Natural killer cell (primary cell): ENCODE data around the gene DUSP8. TPM values are rescaled to one million over a fixed set of nuclear protein-coding genes. Genes with fewer than 3 reads are reported as not detected.

Experiments used
- ATAC-seq, 3 donors: fragments of 150-1000 bp in 2 of 3; fragments of 200-7000 bp in 1 of 3; cut with Tn5 transposase; 1 replicate in 1 of 3; 2 replicates in 2 of 3; pipeline ENCODE4 v1.10.0; 2021; ENCODE audit warnings: mild to moderate bottlenecking in 2 of 3, moderate library complexity in 2 of 3
- DNase-seq, 2 donors: peaks; one replicate each; pipeline versions ENCODE4 v3.0.0 to v3.0.0-alpha.2; 2013 to 2021; ENCODE audit warnings: mixed read lengths in 1 of 2
- H3K27ac ChIP-seq: one replicate; pipeline ENCODE4 v1.5.1; 2013; ENCODE audit warnings: mild to moderate bottlenecking, low read length
- H3K27me3 ChIP-seq: one replicate; pipeline ENCODE4 v1.6.1; 2013; ENCODE audit warnings: low read length; ENCODE audit not compliant: control insufficient read depth, insufficient read depth
- H3K36me3 ChIP-seq: one replicate; pipeline ENCODE4 v1.6.1; 2013; ENCODE audit warnings: low read length; ENCODE audit not compliant: control insufficient read depth, insufficient read depth
- H3K4me1 ChIP-seq: one replicate; pipeline ENCODE4 v1.6.1; 2013; ENCODE audit warnings: low read length; ENCODE audit not compliant: control insufficient read depth, insufficient read depth
- H3K4me3 ChIP-seq: one replicate; pipeline ENCODE4 v1.5.1; 2013; ENCODE audit warnings: low read length
- H3K9me3 ChIP-seq: one replicate; pipeline ENCODE4 v1.6.1; 2013; ENCODE audit warnings: low read length; ENCODE audit not compliant: control insufficient read depth, insufficient read depth
- H3K27ac Mint-ChIP-seq, 2 donors: one replicate each; pipeline ENCODE4 v1.8.0; 2022; ENCODE audit warnings: mild to moderate bottlenecking in 2 of 2, mixed read lengths in 2 of 2, moderate library complexity in 1 of 2
- H3K27me3 Mint-ChIP-seq, 2 donors: one replicate each; pipeline ENCODE4 v1.8.0; 2022; ENCODE audit warnings: low read depth in 2 of 2, mixed read lengths in 2 of 2
- H3K36me3 Mint-ChIP-seq: one replicate; pipeline ENCODE4 v1.8.0; 2022; ENCODE audit warnings: mixed read lengths
- H3K4me1 Mint-ChIP-seq, 2 donors: one replicate each; pipeline ENCODE4 v1.8.0; 2022; ENCODE audit warnings: mixed read lengths in 2 of 2
- H3K4me3 Mint-ChIP-seq: one replicate; pipeline ENCODE4 v1.8.0; 2022; ENCODE audit warnings: mild to moderate bottlenecking, moderate library complexity, mixed read lengths
- H3K9me3 Mint-ChIP-seq, 2 donors: one replicate each; pipeline ENCODE4 v1.8.0; 2022; ENCODE audit warnings: mixed read lengths in 2 of 2
- WGBS: methylation state at CpG from one replicate; pipeline ENCODE4 v1.1.7; 2013; ENCODE audit warnings: missing lambda C conversion rate; ENCODE audit not compliant: insufficient coverage; 5-methylcytosine and 5-hydroxymethylcytosine counted together
- intact Hi-C: fragments of 100-400 bp; cut with micrococcal nuclease; formaldehyde crosslinking; loops from one replicate; pipeline ENCODE4 v1.14.2; 2022
- total RNA-seq, 4 donors: library from RNA; stranded (reverse); fragments of 120-200 nt in 1 of 4; gene quantifications; one replicate each; pipeline versions ENCODE4 v1.2.3 to v1.2.4, GENCODE V29; 2013 to 2022
- TF ChIP-seq, protein P1 (sequence below): fragments of 200-600 bp; IDR thresholded peaks from one replicate; pipeline ENCODE4 v1.8.0; 2022; ENCODE audit warnings: antibody characterized with exemption

Gene DUSP8
- total RNA-seq, 3 donors from 2014 or later (not counting 1 experiment from before 2014, with no cell fraction given) = 24.1 to 47.3 (median 38.4) TPM

DNA sequence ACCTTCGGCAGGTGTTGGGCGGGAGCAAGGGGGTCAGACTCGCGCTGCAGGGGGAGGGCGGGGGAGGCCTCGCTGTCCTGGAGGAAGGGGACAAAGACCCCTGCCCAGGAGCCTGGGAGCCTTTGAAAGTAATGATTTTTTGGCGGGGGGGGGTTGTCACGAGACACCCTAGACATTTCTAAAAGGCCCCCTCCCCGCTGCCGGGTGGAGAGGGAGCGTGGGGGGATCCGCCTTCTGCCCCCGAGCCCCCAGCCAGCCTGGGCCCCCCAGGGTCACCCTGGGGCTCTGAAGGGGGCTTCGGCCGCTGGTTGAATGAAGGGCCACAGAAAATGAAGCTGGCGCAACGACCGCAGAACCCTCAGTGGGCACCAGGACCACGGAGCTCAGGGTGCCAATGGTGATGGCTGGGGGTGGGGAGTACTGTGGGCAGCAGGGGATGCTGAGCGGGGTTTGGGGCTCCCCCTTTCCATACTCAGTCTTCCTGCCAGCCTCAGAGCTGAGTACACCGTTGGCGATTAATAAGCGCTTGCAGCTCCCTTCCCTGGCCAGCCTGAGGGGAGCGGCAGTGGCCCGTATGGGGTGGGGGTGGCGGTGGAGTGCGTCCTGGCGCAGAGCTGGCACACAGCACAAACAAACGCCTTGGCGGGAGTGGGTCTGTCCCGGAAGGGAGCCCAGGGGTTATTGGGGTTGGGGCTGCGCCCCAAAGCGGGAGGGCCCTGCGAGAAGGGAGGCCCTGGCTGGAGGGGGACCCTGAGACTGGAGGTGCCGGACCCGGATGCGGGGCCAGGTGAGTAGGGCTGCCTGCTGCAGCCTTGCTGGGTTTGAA is 1.2 kb upstream of the DUSP8 start:
- ATAC-seq (peak in 1 of 3 donors; percentile 14), DNase-seq (peak; percentile 53 to 75)
- peak overlapping the region; percentile 76 to 94 for H3K27ac Mint-ChIP-seq
- Histone ChIP-seq H3K36me3 (no peaks in the 10 kb centered on the region), H3K27me3 (peaks cover 9% of the 10 kb centered on the region), H3K27ac (peak overlapping the region; percentile 80), H3K4me1 (peaks cover 45% of the 10 kb centered on the region), H3K4me3 (peak overlapping the region; percentile 41), H3K9me3 (peaks cover under 1% of the 10 kb centered on the region)
- intact Hi-C loops = loop anchor here (5.0 kb wide), 2 partner anchors 279 to 371 kb away; partner anchors contain the start of gene LSP1
- TF ChIP-seq, protein P1, sequence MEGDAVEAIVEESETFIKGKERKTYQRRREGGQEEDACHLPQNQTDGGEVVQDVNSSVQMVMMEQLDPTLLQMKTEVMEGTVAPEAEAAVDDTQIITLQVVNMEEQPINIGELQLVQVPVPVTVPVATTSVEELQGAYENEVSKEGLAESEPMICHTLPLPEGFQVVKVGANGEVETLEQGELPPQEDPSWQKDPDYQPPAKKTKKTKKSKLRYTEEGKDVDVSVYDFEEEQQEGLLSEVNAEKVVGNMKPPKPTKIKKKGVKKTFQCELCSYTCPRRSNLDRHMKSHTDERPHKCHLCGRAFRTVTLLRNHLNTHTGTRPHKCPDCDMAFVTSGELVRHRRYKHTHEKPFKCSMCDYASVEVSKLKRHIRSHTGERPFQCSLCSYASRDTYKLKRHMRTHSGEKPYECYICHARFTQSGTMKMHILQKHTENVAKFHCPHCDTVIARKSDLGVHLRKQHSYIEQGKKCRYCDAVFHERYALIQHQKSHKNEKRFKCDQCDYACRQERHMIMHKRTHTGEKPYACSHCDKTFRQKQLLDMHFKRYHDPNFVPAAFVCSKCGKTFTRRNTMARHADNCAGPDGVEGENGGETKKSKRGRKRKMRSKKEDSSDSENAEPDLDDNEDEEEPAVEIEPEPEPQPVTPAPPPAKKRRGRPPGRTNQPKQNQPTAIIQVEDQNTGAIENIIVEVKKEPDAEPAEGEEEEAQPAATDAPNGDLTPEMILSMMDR = no peak
- H3K4me3 Mint-ChIP-seq = peak overlapping the region; percentile 78
- WGBS = 5% methylated on average over 35 of the region's 37 CpGs
- H3K27me3 Mint-ChIP-seq = peaks cover 0 to 17% of the 10 kb centered on the region in 2 donors
- peaks cover 9 to 37% of the 10 kb centered on the region in 2 donors for H3K4me1 Mint-ChIP-seq
- H3K36me3 Mint-ChIP-seq = no peaks in the 10 kb centered on the region
- no peaks in the 10 kb centered on the region for H3K9me3 Mint-ChIP-seq

GRCh38 chr11:1571760-1572196 is 293 bp downstream of the DUSP8 start:
- Histone ChIP-seq H3K36me3 (no peaks in the 10 kb centered on the region), H3K9me3 (no peaks in the 10 kb centered on the region), H3K27me3 (peaks cover 9% of the 10 kb centered on the region), H3K27ac (no peak overlapping the region), H3K4me3 (no peak overlapping the region), H3K4me1 (peaks cover 58% of the 10 kb centered on the region)
- H3K4me3 Mint-ChIP-seq = no peak overlapping the region
- H3K27me3 Mint-ChIP-seq = peaks cover 0 to 16% of the 10 kb centered on the region in 2 donors
- intact Hi-C loops = loop anchor here (2.0 to 5.0 kb wide), 3 partner anchors 17 to 369 kb away; partner anchors contain the start of gene LSP1
- no peaks in the 10 kb centered on the region for H3K9me3 Mint-ChIP-seq
- no peak for ATAC-seq
- peak overlapping the region in 1 of 2 donors; percentile 94 for H3K27ac Mint-ChIP-seq
- H3K36me3 Mint-ChIP-seq = no peaks in the 10 kb centered on the region
- TF ChIP-seq, protein P1 = no peak
- no peak for DNase-seq
- peaks cover 10 to 46% of the 10 kb centered on the region in 2 donors for H3K4me1 Mint-ChIP-seq
- WGBS = 1% methylated on average over 91 of the region's 91 CpGs

DNA sequence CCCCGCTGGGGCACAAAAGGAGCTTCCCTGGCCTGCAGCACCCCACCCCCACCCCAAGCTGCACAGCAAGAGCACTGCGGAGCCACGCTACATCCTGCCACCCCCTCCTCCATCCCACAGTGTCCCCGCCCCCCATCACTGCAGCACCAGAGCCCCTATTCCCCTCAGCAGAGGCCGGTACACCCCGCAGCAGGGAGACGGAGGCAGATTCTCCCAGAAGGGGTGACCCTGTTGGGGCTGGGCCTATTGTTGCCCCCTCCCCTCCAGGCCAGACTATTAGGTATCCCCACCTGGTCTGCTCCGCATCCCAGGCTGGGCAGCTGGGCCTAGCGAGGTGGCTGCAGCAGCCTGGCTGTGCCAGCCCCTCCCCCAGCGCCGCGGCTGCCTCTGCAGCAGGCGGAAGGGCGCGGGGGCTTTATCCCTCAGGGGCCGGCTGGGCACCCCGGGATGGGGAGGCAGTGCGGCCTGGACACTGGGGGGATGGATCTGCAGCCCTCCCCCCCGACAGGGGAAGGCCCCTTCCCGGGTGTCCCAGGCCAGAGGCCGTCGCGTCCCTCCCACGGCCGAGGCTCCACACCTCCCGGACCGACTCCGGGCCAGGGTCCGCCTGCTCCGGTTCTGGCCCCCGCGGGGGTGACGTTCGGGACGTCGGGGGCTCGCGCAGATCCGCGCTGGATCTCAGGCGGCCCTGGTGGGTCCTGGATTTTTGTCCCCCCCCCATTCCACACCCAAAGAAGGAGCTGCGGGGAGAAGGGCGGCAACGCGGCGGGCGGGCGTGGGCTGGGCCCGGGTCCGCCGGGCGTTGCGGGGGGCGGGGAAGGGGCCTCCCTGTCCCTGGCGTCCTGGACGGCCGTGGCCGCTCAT is 943 bp downstream of the DUSP8 start:
- no peak for ATAC-seq
- Mint-ChIP-seq H3K4me3 (peak overlapping the region; percentile 70), H3K9me3 (no peaks in the 10 kb centered on the region), H3K4me1 (peaks cover 10 to 46% of the 10 kb centered on the region in 2 donors), H3K36me3 (no peaks in the 10 kb centered on the region), H3K27me3 (peaks cover 0 to 13% of the 10 kb centered on the region in 2 donors), H3K27ac (peak overlapping the region; percentile 70 to 89)
- peaks cover 9% of the 10 kb centered on the region for H3K27me3 ChIP-seq
- H3K4me1 ChIP-seq = peaks cover 63% of the 10 kb centered on the region
- H3K4me3 ChIP-seq = peak overlapping the region; percentile 29
- TF ChIP-seq, protein P1 = no peak
- H3K9me3 ChIP-seq = no peaks in the 10 kb centered on the region
- WGBS = 5% methylated on average over 57 of the region's 58 CpGs
- peak; percentile 37 to 70 for DNase-seq
- no peaks in the 10 kb centered on the region for H3K36me3 ChIP-seq
- peak overlapping the region; percentile 33 for H3K27ac ChIP-seq
- intact Hi-C loops = loop anchor here (2.0 to 5.0 kb wide), 3 partner anchors 16 to 369 kb away; partner anchors contain the start of gene LSP1
